CD4-positive, alpha-beta T cell treated with Interleukin-10 for 1 hour (primary cell): ENCODE data around the gene NIM1K.
"Not testable (repeated sequence)": the region's sequence is repeated elsewhere in the genome, so short reads cannot be mapped to it uniquely, and the experiment has no call there.

Experiments
- DNase-seq: peaks from one replicate; pipeline ENCODE4 v3.0.0-alpha.2; 2020

Gene NIM1K

GRCh38 chr5:43191740-43192557 lies at the start of gene NIM1K:
NIM1K (plus strand) TSS chr5:43192225; CDS start chr5:43245776, 53,551 bp downstream.
- peak; percentile 24 for DNase-seq

- no peak for DNase-seq
These were observed 47.0 kb upstream of the NIM1K start for GRCh38 chr5:43145071-43145470.

- DNase-seq: no peak
These were observed 45.1 kb upstream of the NIM1K start for GRCh38 chr5:43146958-43147357.

- no peak for DNase-seq
These were observed 43.6 kb upstream of the NIM1K start for GRCh38 chr5:43148417-43148816.

GRCh38 chr5:43149231-43149630 lies 42.8 kb upstream of the NIM1K start:
- no peak for DNase-seq

GRCh38 chr5:43150075-43150474 lies 42.0 kb upstream of the NIM1K start:
- DNase-seq: no peak

- DNase-seq: no peak
These were observed 41.3 kb upstream of the NIM1K start for GRCh38 chr5:43150748-43151147.

- DNase-seq: no peak
These were observed 39.1 kb upstream of the NIM1K start for GRCh38 chr5:43152946-43153345.

GRCh38 chr5:43154469-43154868 lies 37.6 kb upstream of the NIM1K start:
- no peak for DNase-seq

GRCh38 chr5:43155394-43156096 lies 36.5 kb upstream of the NIM1K start:
- no peak for DNase-seq

GRCh38 chr5:43156388-43156787 lies 35.6 kb upstream of the NIM1K start:
- DNase-seq: no peak

GRCh38 chr5:43157068-43157467 lies 35.0 kb upstream of the NIM1K start:
- no peak for DNase-seq

- peak; percentile 21 for DNase-seq
These were observed 30.8 kb upstream of the NIM1K start for GRCh38 chr5:43161244-43161643.

GRCh38 chr5:43164801-43165200 lies 27.2 kb upstream of the NIM1K start:
- not testable (repeated sequence) for DNase-seq

GRCh38 chr5:43165323-43165722 lies 26.7 kb upstream of the NIM1K start:
- DNase-seq: no peak

GRCh38 chr5:43168175-43168574 lies 23.9 kb upstream of the NIM1K start:
- DNase-seq: no peak

GRCh38 chr5:43171451-43171850 lies 20.6 kb upstream of the NIM1K start:
- DNase-seq: no peak

GRCh38 chr5:43171926-43172325 lies 20.1 kb upstream of the NIM1K start:
- DNase-seq: no peak

- no peak for DNase-seq
These were observed 19.2 kb upstream of the NIM1K start for GRCh38 chr5:43172779-43173178.

GRCh38 chr5:43174586-43174985 lies 17.4 kb upstream of the NIM1K start:
- DNase-seq: no peak

GRCh38 chr5:43179836-43180235 lies 12.2 kb upstream of the NIM1K start:
- DNase-seq: no peak

GRCh38 chr5:43182421-43182820 lies 9.6 kb upstream of the NIM1K start:
- no peak for DNase-seq

- DNase-seq: not testable (repeated sequence)
These were observed 8.9 kb upstream of the NIM1K start for GRCh38 chr5:43183101-43183500.
